Embryonic facial prominence (tissue), 1 donor: ENCODE measurements around the gene LRRC59.
"Not testable (repeated sequence)": the region's sequence is repeated elsewhere in the genome, so short reads cannot be mapped to it uniquely, and the experiment has no call there.

ENCODE experiments used
- DNase-seq: peaks from one replicate; pipeline ENCODE4 v3.0.0-alpha.2; 2016; ENCODE audit errors: extremely low spot score

LRRC59 gene

GRCh38 chr17:50424996-50425681 is 27.8 kb upstream of the LRRC59 start:
- no peak for DNase-seq

- no peak for DNase-seq
Measured at GRCh38 chr17:50424246-50424995, 27.1 kb upstream of the LRRC59 start.

GRCh38 chr17:50423553-50424159 is 26.3 kb upstream of the LRRC59 start:
- DNase-seq = no peak

- DNase-seq = no peak
Measured at GRCh38 chr17:50422738-50423137, 25.4 kb upstream of the LRRC59 start.

- DNase-seq = no peak
Measured at GRCh38 chr17:50421308-50422051, 24.2 kb upstream of the LRRC59 start.

GRCh38 chr17:50420419-50421112 is 23.2 kb upstream of the LRRC59 start:
- DNase-seq = no peak

- not testable (repeated sequence) for DNase-seq
Measured at GRCh38 chr17:50419577-50419976, 22.3 kb upstream of the LRRC59 start.

GRCh38 chr17:50414808-50415207 is 17.5 kb upstream of the LRRC59 start:
- DNase-seq = no peak

- no peak for DNase-seq
Measured at GRCh38 chr17:50412188-50412732, 14.9 kb upstream of the LRRC59 start.

GRCh38 chr17:50407921-50408320 is 10.6 kb upstream of the LRRC59 start:
- DNase-seq = no peak

GRCh38 chr17:50406578-50406977 is 9.3 kb upstream of the LRRC59 start:
- DNase-seq = no peak

GRCh38 chr17:50405351-50405750 is 8.0 kb upstream of the LRRC59 start:
- not testable (repeated sequence) for DNase-seq

GRCh38 chr17:50399591-50399990 is 2.3 kb upstream of the LRRC59 start:
- not testable (repeated sequence) for DNase-seq

GRCh38 chr17:50398672-50399071 is 1.3 kb upstream of the LRRC59 start:
- DNase-seq = not testable (repeated sequence)

GRCh38 chr17:50397919-50398285 is 579 bp upstream of the LRRC59 start:
- no peak for DNase-seq

- DNase-seq = no peak
Measured at GRCh38 chr17:50396261-50397110, 837 bp downstream of the LRRC59 start.

GRCh38 chr17:50394711-50395110 is 2.6 kb downstream of the LRRC59 start:
- no peak for DNase-seq

- no peak for DNase-seq
Measured at GRCh38 chr17:50393700-50394099, 3.6 kb downstream of the LRRC59 start.

- DNase-seq = no peak
Measured at GRCh38 chr17:50392621-50393020, 4.7 kb downstream of the LRRC59 start.

- no peak for DNase-seq
Measured at GRCh38 chr17:50389534-50389933, 7.8 kb downstream of the LRRC59 start.
